PC-9 (cell line): ENCODE measurements around the gene MYOM3. TPM values are rescaled to one million over a fixed set of nuclear protein-coding genes. Genes with fewer than 3 reads are reported as not detected.

Experiments
- BruUV-seq: library from RNA; stranded (reverse); fragments of 400-500 nt; replicated peaks from 2 replicates; lab custom pipeline; 2021; lab: Mats Ljungman, UMichigan
- CTCF ChIA-PET: fragments of 300-600 bp; sonication (Branson Sonifier 250); formaldehyde crosslinking; loops from one replicate; lab custom pipeline; 2022; ENCODE audit warnings: antibody characterized with exemption; lab: Charles Lee
- POLR2A ChIA-PET: fragments of 300-600 bp; sonication (Branson Sonifier 250); formaldehyde crosslinking; loops from one replicate; lab custom pipeline; 2022; ENCODE audit warnings: antibody characterized with exemption; ENCODE audit not compliant: unreplicated experiment; lab: Charles Lee
- DNase-seq, 2 experiments: peaks; one replicate each; pipeline versions ENCODE4 v3.0.0 to v3.0.0-alpha.2; 2015 to 2022; ENCODE audit warnings: mixed read lengths in 1 of 2
- H2AFZ ChIP-seq: fragments of 200-600 bp; sonication (generic); 2 replicates; pipeline ENCODE4 v1.8.1; 2017; ENCODE audit warnings: antibody characterized with exemption
- H3F3A ChIP-seq: fragments of 200-600 bp; sonication (generic); 2 replicates; pipeline ENCODE4 v1.8.1; 2017; ENCODE audit warnings: antibody characterized with exemption, mild to moderate bottlenecking, low read depth; ENCODE audit not compliant: insufficient read depth
- H3K27ac ChIP-seq: fragments of 200-600 bp; sonication (generic); 2 replicates; pipeline ENCODE4 v1.6.1; 2016; ENCODE audit warnings: mixed run types
- H3K27me3 ChIP-seq: fragments of 200-600 bp; sonication (generic); 2 replicates; pipeline ENCODE4 v1.6.1; 2016; ENCODE audit warnings: low read depth, mixed run types; ENCODE audit not compliant: insufficient read depth
- H3K36me3 ChIP-seq: fragments of 200-600 bp; sonication (generic); 2 replicates; pipeline ENCODE4 v1.6.1; 2016; ENCODE audit warnings: low read depth, mixed run types
- H3K4me1 ChIP-seq: fragments of 200-600 bp; sonication (generic); replicated peaks from 2 replicates; pipeline ENCODE4 v1.6.1; 2016; ENCODE audit warnings: mixed run types; ENCODE audit not compliant: insufficient read depth
- H3K4me2 ChIP-seq: fragments of 200-600 bp; sonication (generic); 2 replicates; pipeline ENCODE4 v1.6.1; 2017; ENCODE audit warnings: mixed run types
- H3K4me3 ChIP-seq: fragments of 200-600 bp; sonication (generic); 2 replicates; pipeline ENCODE4 v1.6.1; 2016; ENCODE audit warnings: mixed run types
- H3K79me2 ChIP-seq: fragments of 200-600 bp; sonication (generic); 2 replicates; pipeline ENCODE4 v1.6.1; 2017; ENCODE audit warnings: low read depth, mixed run types
- H3K9me2 ChIP-seq: fragments of 200-600 bp; sonication (generic); 2 replicates; pipeline ENCODE4 v1.8.1; 2017; ENCODE audit warnings: mild to moderate bottlenecking; ENCODE audit not compliant: insufficient read depth
- H3K9me3 ChIP-seq: fragments of 200-600 bp; sonication (generic); 2 replicates; pipeline ENCODE4 v1.8.1; 2016; ENCODE audit warnings: low read depth; ENCODE audit not compliant: insufficient read depth
- H4K20me1 ChIP-seq: fragments of 200-600 bp; sonication (generic); 2 replicates; pipeline ENCODE4 v1.8.1; 2017; ENCODE audit not compliant: insufficient read depth
- CTCF ChIP-seq: fragments of 200-600 bp; sonication (generic); conservative IDR thresholded peaks from 2 replicates; pipeline ENCODE4 v1.6.1; 2017; ENCODE audit warnings: mixed run types, antibody characterized with exemption, mild to moderate bottlenecking, moderate library complexity
- EZH2 ChIP-seq: fragments of 200-600 bp; sonication (generic); IDR thresholded peaks from 2 replicates; pipeline ENCODE4 v1.8.0; 2017; ENCODE audit warnings: antibody characterized with exemption, low read depth
- intact Hi-C: fragments of 100-400 bp; cut with micrococcal nuclease; formaldehyde crosslinking; loops from one replicate; pipeline ENCODE4 v1.10.0; 2022; ENCODE audit not compliant: unreplicated experiment
- total RNA-seq: library from RNA; stranded (reverse); gene quantifications from 2 replicates; pipeline ENCODE4 v1.2.3, GENCODE V29; 2021

Gene MYOM3
- total RNA-seq, 1 experiment from 2014 or later: 11.9 TPM

GRCh38 chr1:24127134-24127800 lies 15.3 kb upstream of the MYOM3 start:
- intact Hi-C loops: no loop called here
- Histone ChIP-seq H4K20me1 (no peaks in the 10 kb centered on the region), H3K4me2 (no peak overlapping the region), H3K9me2 (no peaks in the 10 kb centered on the region), H3K4me1 (no peaks in the 10 kb centered on the region), H2AFZ (no peak overlapping the region), H3K79me2 (no peaks in the 10 kb centered on the region), H3K36me3 (no peaks in the 10 kb centered on the region), H3K27me3 (no peaks in the 10 kb centered on the region), H3K9me3 (no peaks in the 10 kb centered on the region), H3K27ac (no peak overlapping the region), H3K4me3 (no peak overlapping the region), H3F3A (no peaks in the 10 kb centered on the region)
- no TSS peak for BruUV-seq
- ChIA-PET POLR2A (interaction anchor here (0.7 kb wide), 1 partner anchor 343 kb away, joined by 3 read pairs; no protein-coding TSS in a partner anchor), CTCF (no interaction called here)
- TF ChIP-seq EZH2 (no peak), CTCF (no peak)
- no peak for DNase-seq

GRCh38 chr1:24126672-24127023 lies 14.7 kb upstream of the MYOM3 start:
- intact Hi-C loops: no loop called here
- no peaks in the 10 kb centered on the region for H3K9me2 ChIP-seq
- H4K20me1 ChIP-seq: no peaks in the 10 kb centered on the region
- H3K9me3 ChIP-seq: no peaks in the 10 kb centered on the region
- POLR2A ChIA-PET: interaction anchor here (0.7 kb wide), 1 partner anchor 342 kb away, joined by 3 read pairs; no protein-coding TSS in a partner anchor
- no peaks in the 10 kb centered on the region for H3K27me3 ChIP-seq
- H3K27ac ChIP-seq: no peak overlapping the region
- no peak overlapping the region for H3K4me2 ChIP-seq
- no peaks in the 10 kb centered on the region for H3K79me2 ChIP-seq
- no peak for DNase-seq
- no peaks in the 10 kb centered on the region for H3K36me3 ChIP-seq
- H3F3A ChIP-seq: no peaks in the 10 kb centered on the region
- BruUV-seq: no TSS peak
- H3K4me3 ChIP-seq: no peak overlapping the region
- H2AFZ ChIP-seq: no peak overlapping the region
- TF ChIP-seq CTCF: no peak
- TF ChIP-seq EZH2: no peak
- no peaks in the 10 kb centered on the region for H3K4me1 ChIP-seq
- CTCF ChIA-PET: interaction anchor here (0.6 kb wide), 1 partner anchor 77 kb away, joined by 6 read pairs; no protein-coding TSS in a partner anchor

DNA sequence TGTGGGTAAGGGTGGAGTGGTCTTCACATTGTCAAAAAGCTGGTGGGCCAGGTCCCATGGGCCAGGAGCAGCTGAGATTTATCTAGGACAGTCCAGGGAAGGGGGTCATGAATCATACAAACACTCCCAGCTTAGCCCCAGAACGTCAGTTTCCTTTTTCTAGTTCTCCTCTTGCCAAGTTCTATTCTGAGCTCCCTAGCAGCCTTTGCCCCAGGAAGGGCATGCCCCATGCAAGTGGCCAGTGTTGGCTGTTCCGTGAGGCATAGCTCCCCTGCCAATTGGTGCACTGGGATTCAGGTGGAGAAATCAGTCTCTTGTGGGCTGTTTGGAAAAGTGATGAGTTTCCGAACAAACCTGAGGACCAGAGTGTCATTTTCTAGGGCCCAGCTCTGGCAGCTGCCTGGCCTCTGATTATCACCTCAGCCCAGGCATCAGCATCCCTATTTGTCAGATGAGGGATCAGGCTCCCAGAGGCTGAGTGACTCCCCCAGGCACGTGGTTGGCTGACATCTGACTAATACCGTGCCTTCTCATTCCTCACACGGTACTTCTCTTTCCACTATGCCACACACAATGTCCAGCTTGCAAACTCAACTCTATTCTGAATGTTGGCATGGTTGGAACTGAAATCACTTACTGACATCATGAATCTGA lies 14.2 kb upstream of the MYOM3 start:
- H3K36me3 ChIP-seq: no peaks in the 10 kb centered on the region
- no peak for TF ChIP-seq EZH2
- TF ChIP-seq CTCF: no peak
- H4K20me1 ChIP-seq: no peaks in the 10 kb centered on the region
- no peaks in the 10 kb centered on the region for H3K27me3 ChIP-seq
- no TSS peak for BruUV-seq
- no peak for DNase-seq
- no peaks in the 10 kb centered on the region for H3K4me1 ChIP-seq
- no peak overlapping the region for H3K4me2 ChIP-seq
- H3F3A ChIP-seq: no peaks in the 10 kb centered on the region
- no peak overlapping the region for H2AFZ ChIP-seq
- H3K9me3 ChIP-seq: no peaks in the 10 kb centered on the region
- intact Hi-C loops: no loop called here
- no peaks in the 10 kb centered on the region for H3K79me2 ChIP-seq
- no peak overlapping the region for H3K4me3 ChIP-seq
- POLR2A ChIA-PET: interaction anchor here (0.7 kb wide), 1 partner anchor 342 kb away, joined by 3 read pairs; no protein-coding TSS in a partner anchor
- CTCF ChIA-PET: interaction anchor here (0.6 kb wide), 1 partner anchor 77 kb away, joined by 6 read pairs; no protein-coding TSS in a partner anchor
- H3K27ac ChIP-seq: no peak overlapping the region
- no peaks in the 10 kb centered on the region for H3K9me2 ChIP-seq
